GM19397 (cell line): ENCODE results near the gene BLMH.
"Not testable (repeated sequence)": the region's sequence is repeated elsewhere in the genome, so short reads cannot be mapped to it uniquely, and the experiment has no call there.

ENCODE experiments used
- ATAC-seq: cut with Tn5 transposase; IDR thresholded peaks from one replicate; pipeline ENCODE4 v1.9.1; 2021; ENCODE audit warnings: mild to moderate bottlenecking, moderate library complexity; ENCODE audit not compliant: unreplicated experiment

BLMH gene

DNA sequence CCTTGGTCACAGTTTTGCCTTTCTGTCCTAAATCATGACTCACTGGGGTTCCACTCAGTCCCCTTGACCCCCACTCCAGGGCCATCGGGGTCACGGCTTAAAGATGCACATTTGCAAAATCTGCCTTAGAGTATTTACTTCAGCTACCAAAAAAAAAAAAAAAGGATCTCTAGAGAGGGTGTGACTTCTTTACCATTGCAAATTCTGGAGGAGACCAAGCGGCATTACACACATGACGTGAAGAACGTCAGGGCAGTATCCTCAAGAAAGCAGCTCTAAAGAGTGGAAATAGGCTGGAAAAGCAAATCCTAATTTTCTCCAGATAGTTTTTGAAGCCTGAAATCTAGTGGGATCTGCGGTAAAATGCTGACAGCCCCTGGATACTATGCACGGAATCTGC lies 81.8 kb downstream of the BLMH start:
- no peak for ATAC-seq

DNA sequence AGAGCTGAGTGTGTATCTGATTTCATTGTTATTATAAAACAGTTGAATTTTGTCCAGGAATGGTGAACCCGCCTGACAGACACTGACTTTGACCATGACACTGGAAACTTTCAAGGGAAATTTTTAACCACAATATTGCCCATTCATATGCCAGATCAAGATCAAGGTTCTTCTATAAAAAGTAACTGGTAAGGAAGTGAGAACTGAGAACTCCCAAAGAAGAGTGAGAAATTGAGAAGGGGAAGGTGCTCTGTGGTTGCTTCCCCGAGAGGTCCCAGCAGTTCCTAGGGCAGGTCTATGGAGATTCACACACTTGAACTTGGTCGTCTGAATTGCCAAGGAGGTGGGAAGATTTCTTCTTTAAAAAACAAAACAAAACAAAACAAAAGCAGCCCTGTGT lies 83.5 kb downstream of the BLMH start:
- ATAC-seq: no peak

DNA sequence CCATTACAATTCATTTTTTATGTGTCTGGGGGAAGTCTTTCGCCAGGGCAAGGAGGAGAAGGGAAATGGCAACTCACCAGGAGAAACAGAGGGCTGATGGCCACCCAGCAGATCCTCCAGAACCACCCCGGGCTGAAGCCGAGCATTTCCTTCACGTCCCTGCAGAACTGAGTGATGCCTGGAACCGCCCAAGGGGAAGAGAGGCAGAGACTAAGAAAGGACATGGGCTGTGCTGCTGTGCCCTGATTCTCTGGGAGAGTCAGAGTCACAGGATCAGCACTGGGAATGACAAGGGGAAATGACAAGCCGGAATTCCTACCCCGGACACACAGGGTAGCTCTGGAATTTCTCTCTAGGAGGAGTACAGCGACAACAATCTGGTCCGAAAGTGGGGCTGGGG lies 84.1 kb downstream of the BLMH start:
- no peak for ATAC-seq

GRCh38 chr17:30203471-30203981 lies 88.2 kb downstream of the BLMH start:
- ATAC-seq: no peak

DNA sequence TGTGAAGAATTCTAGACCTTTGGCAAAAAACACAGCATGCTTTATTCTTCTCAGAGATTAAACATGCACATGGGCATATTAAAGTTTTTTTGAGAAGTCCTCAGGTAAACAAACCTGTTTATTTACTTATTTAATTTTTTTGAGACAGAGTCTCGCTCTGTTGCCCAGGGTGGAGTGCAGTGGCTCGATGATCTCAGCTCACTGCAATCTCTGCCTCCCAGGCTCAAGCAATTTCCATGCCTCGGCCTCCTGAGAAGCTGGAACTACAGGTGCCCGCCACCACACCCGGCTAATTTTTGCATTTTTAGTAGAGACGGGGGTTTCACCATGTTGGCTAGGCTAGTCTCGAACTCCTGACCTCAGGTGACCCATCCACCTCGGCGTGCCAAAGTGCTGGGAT lies 91.1 kb downstream of the BLMH start:
- ATAC-seq: not testable (repeated sequence)

GRCh38 chr17:30200106-30200505 lies 91.6 kb downstream of the BLMH start:
- ATAC-seq: no peak

DNA sequence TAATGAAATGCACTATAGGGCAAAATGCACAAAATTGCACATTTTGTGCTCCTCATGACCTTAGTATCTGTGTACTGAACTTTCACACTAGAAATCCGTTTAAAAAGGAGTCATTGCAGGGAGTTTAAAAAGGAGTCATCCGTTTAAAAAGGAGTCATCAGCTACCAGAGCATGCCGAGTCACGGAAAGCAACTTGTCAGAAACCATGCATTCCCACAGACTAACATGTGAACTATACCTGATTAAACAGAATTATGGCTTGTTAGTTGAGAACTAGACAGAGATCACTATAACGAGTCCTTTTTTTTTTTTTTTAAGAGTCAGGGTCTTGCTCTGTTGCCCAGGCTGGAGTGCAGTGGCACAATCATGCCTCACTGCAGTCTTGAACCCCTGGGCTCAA lies 92.1 kb downstream of the BLMH start:
- no peak for ATAC-seq
